Measurements from ENCODE around the gene LTA.
"Not testable (repeated sequence)": the region's sequence is repeated elsewhere in the genome, so short reads cannot be mapped to it uniquely, and the experiment has no call there.

The LTA gene

GRCh38 chr6:31590691-31591090, 18.6 kb downstream of the LTA start:
- DNase-seq: not testable (repeated sequence)

DNA sequence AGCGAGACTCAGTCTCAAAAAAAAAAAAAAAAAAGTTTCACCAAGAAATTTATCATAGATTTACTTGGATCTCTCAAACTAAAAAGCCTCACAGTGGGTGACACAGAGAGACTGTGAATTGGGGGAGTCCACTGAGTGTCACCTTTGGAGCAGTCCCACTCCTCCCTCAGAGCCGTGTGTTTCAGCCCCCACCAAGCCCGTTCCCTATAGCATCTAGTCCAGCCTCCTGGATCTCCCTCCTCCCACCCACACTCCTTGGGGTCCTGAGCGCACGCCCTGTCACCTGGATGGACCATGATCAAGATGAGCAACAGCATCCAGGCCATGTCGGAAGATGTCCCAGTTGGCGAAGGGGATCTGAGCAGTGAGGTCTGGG, 20.3 kb downstream of the LTA start:
- no peak for DNase-seq

GRCh38 chr6:31597006-31597405, 24.9 kb downstream of the LTA start:
- no peak for DNase-seq

DNA sequence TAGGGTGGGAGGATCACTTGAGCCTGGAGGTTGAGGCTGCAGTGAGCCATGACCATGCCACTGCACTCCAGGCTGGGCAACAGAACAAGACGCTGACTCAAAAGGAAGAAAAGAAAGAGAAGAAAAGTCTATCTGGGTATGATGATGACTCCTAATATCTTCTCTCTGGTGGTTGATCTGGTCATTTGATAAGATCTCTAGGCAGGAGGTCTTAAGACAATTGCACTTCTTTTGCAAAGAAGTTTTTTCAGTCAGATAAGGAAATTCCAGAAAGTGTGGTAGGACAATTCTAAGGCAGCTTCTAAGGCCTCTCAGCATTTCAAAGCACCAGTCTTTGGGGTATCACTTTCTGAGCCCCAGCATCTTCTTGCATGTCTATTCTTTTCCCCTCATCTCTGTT, 35.2 kb downstream of the LTA start:
- no peak for DNase-seq

DNA sequence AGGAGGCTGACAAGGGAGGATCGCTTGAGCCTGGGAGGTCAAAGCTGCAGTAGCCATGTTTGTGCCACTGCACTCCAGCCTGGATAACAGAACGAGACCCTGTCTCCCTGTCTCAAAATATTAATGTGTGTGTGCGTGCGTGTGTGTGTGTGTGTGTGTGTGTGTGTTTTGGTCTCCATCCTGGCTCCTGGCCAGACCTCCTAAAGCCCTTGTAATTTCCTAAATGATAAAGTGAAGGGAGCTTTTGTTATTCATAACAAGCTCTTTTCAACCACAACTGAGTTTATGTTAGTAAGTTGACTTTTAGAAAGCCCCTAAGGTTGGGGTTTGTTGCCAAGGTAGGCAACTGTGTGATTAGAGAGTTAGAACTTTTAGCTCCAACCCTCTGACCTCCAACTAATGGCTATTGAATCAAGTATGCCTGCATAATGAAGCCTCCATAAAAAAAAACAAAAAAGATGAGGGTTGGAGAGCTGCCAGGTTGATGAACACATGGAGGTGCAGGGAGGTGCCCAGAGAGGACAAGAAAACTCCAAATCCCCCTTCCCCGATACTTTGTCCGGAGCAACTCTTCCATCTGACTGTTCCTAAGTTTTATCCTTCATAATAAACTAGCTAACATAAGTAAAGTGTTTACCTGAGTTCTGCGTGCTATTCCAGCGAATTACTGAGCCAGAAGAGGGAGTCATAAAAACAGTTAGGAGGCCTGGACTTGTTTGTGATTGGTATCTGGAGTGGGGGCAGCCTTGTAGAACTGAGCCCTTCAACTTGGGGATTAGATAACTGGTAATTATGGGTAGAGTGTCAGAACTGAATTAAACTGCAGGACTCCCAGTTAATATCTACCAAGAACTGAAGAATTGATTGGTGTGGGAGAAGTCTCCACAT, 37.7 kb downstream of the LTA start:
- no peak for DNase-seq

DNA sequence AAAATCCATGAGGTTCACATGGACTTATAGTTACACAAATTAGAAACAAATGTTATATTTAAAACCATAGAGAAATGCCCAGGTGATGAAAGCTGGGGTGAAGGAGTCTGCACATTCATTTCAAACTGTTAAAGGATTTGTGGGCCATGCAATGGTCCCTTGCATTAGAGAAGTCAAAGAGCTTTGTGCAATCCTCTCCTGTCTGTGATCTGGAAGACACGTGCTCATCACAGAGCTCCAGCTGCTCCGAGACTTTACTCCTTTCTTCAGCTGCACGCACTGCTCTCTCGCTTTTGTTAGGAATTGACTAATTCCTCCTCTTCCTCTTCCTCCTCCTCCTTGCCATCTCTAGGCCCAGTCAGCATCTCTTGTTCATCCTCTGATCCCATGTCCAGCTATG, 38.9 kb downstream of the LTA start:
- DNase-seq: no peak

DNA sequence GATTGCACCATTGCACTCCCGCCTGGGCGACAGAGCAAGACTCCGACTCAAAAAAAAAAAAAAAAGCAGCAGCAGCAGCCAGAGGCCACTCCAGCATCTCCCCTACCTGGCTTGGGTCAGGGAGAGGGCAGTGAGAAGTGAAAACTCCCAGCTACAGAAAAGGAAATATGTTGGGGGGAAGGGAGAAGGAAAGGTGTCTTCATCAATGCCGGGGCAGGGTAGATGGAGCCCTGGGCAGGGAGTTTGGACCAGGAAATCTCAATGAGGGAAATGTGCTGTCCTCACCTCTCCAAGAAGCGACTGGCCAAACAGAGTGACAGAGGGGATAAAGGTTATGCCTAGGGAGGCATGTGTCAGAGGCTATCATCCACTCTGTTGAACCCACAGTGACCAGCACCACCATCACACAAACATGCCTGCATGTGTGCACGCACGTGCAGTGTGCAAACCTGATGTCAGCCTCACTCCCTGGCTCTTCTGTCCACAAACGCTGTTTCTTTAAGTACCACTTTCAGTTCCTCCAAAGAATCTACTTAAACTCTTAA, 42.1 kb downstream of the LTA start:
- DNase-seq: no peak

DNA sequence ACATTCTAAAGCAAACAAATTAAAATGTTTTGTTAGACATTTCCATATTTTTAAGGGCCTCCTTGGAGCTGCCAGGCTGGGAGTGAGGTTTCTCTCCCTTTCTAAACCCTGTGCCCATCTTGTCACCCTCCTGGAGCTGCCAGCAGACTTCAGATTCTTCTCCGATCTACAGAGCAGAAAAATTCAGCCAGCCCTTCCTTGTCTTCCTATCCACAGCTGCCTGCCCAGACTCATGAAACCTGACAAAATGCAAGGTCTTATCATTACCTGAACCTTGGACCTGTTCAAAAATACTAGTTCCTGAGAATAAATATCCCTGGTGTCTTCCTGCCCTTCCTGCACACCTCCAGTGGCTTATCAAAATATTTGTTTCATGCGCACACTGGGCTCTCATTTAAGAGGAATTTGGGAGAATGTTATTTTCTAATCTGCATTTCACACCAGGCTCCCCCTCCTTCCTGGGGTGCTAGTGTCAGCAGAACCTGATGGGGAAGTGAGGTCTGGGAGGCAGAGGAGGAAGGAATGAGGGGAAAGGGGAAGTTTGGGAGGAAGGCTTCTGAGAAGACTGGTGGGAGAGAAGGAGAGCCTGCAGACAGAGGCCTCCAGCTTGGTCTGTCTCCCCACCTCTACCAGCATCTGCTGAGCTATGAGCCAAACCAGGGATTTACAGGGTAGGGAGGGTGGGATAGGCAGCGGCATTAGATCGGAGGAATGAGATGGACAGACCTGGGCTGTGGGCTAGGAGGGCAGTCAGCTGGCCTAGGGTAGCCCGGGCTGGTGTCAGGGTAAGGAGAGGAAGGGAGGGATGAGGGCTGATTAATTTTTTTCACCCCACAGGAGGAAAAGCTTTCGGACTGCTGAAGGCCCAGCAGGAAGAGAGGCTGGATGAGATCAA, 42.8 kb downstream of the LTA start, which contains the start of gene AIF1:
Gene AIF1 (plus strand): TSS at position 551 of the 895 bp plus-strand sequence. CDS start 96 bp downstream, at position 647.
- no peak for DNase-seq

GRCh38 chr6:31615748-31616147, 43.7 kb downstream of the LTA start:
- no peak for DNase-seq

DNA sequence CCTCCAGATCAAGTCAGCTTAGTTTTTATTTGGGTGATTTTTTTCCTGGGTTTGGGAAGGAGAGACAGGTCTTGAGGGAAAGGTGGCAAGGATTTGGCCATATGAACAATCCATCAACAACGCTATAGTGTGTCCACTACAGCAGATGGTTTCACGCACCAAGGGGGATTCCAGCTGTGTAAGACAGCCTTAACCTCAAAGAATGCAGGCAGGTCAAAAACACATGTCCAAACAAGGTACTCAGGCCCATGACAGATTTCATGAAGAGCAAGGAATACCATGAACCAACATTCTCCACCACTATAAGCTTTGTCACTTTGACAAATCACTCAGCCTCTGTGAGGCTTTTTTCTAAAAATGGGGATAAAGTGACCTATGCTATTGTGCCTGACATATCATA, 44.9 kb downstream of the LTA start:
- DNase-seq: no peak

GRCh38 chr6:31619805-31620585, 47.9 kb downstream of the LTA start:
- peak; percentile 96 for DNase-seq

GRCh38 chr6:31620586-31621319, 48.7 kb downstream of the LTA start, which contains the start of gene PRRC2A:
Gene PRRC2A, plus strand, starts transcription at chr6:31620715. Its CDS starts 2,075 bp downstream, at chr6:31622790.
- DNase-seq: no peak

DNA sequence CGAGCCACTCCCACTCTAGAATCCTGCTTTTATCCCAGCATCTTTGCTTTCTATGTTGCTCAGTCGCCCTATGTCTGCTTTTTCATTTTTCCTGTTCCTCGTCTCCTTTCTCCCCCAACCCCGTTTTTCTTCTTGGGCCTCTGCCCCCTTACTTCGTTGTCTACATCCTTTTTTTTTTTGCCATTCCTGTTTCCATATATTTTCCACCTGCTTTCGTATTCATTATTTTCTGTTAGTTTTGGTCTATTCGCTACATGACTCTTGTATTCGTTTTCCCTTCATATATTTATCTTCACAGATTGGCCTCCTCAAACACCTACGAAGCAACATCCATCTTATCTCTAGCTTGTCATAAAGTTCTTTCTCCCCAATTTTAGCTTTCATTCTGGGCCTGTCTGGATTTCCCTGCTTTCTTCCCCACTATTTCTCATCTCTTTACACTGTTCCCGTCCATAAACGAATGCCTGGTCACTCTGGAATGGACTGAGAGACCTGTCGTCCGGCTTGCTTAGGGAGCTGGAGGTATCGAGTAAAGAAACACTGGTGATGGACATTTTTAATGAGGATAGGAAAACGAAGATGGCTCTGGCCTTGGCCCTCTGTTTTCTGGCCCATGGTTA, 49.3 kb downstream of the LTA start:
- DNase-seq: no peak

DNA sequence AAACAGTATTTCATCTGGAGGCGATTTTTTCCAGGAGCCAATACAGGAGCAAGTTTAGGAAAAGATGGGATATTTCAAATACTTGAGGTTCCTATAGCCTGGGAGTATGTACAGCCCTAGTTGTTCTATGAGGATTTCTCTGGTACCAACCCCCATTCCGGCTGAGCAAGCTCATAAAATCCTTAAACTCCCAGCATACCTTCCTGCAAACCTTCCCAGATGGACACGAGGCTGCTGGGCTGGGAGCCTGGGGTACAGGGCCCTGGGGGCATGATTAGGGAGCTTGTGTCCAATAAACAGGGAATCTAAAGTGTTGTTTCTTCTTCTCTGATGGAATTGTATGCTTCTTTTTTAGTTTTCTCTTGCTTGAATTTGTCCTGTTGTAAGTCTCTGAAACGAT, 49.9 kb downstream of the LTA start:
- no peak for DNase-seq

DNA sequence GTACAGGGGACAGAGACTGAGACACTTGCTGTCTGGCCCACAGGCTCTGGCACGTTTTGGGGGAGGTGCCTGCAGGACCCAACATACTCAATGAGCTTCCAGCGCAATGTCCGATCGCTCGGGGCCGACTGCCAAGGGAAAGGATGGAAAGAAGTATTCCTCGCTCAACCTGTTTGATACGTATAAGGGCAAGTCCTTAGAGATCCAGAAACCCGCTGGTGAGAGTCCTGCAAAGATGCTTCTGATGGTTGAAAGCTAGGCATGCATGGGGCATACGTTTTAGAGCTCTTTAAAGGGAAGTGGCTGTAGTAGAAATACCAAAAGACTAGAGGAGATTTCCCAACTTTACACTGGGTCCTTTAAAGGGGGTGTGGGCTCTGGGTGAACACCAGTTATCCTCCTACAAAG, 50.6 kb downstream of the LTA start:
- DNase-seq: no peak
